Measurements from ENCODE around the gene CDYL.
A peak's percentile ranks its signal among the peaks of the same experiment; 100 is the strongest.

The CDYL gene

GRCh38 chr6:4776131-4776492, at the start of gene CDYL:
CDYL (plus strand) TSS chr6:4776404; CDS start chr6:4776784, 380 bp downstream.
- DNase-seq (ENCODE audit: low spot score) = peak; percentile 63

- no peak for DNase-seq (ENCODE audit: low spot score)
These were observed 49.6 kb upstream of the CDYL start for GRCh38 chr6:4726645-4727044.

GRCh38 chr6:4727217-4727616, 49.0 kb upstream of the CDYL start:
- no peak for DNase-seq (ENCODE audit: low spot score)

GRCh38 chr6:4727671-4728435, 48.4 kb upstream of the CDYL start:
- DNase-seq (ENCODE audit: low spot score) = no peak

GRCh38 chr6:4728436-4728769, 47.8 kb upstream of the CDYL start:
- no peak for DNase-seq (ENCODE audit: low spot score)

- no peak for DNase-seq (ENCODE audit: low spot score)
These were observed 47.3 kb upstream of the CDYL start for GRCh38 chr6:4728926-4729325.

- no peak for DNase-seq (ENCODE audit: low spot score)
These were observed 44.2 kb upstream of the CDYL start for GRCh38 chr6:4731996-4732395.

GRCh38 chr6:4732691-4733315, 43.4 kb upstream of the CDYL start:
- DNase-seq (ENCODE audit: low spot score) = peak; percentile 2

GRCh38 chr6:4736371-4736873, 39.8 kb upstream of the CDYL start:
- DNase-seq (ENCODE audit: low spot score) = no peak

GRCh38 chr6:4740032-4740431, 36.2 kb upstream of the CDYL start:
- no peak for DNase-seq (ENCODE audit: low spot score)

GRCh38 chr6:4743062-4743461, 33.1 kb upstream of the CDYL start:
- no peak for DNase-seq (ENCODE audit: low spot score)

GRCh38 chr6:4743926-4744325, 32.3 kb upstream of the CDYL start:
- no peak for DNase-seq (ENCODE audit: low spot score)

- DNase-seq (ENCODE audit: low spot score) = no peak
These were observed 28.6 kb upstream of the CDYL start for GRCh38 chr6:4747588-4747987.

GRCh38 chr6:4751823-4752464, 24.3 kb upstream of the CDYL start:
- DNase-seq (ENCODE audit: low spot score) = no peak

- no peak for DNase-seq (ENCODE audit: low spot score)
These were observed 20.0 kb upstream of the CDYL start for GRCh38 chr6:4756247-4756646.

- DNase-seq (ENCODE audit: low spot score) = no peak
These were observed 16.2 kb upstream of the CDYL start for GRCh38 chr6:4759997-4760396.

GRCh38 chr6:4760773-4761172, 15.4 kb upstream of the CDYL start:
- no peak for DNase-seq (ENCODE audit: low spot score)

- no peak for DNase-seq (ENCODE audit: low spot score)
These were observed 13.9 kb upstream of the CDYL start for GRCh38 chr6:4762294-4762693.

- no peak for DNase-seq (ENCODE audit: low spot score)
These were observed 12.3 kb upstream of the CDYL start for GRCh38 chr6:4763921-4764320.

GRCh38 chr6:4768815-4769214, 7.4 kb upstream of the CDYL start:
- no peak for DNase-seq (ENCODE audit: low spot score)

GRCh38 chr6:4772750-4773149, 3.5 kb upstream of the CDYL start:
- DNase-seq (ENCODE audit: low spot score) = no peak

- no peak for DNase-seq (ENCODE audit: low spot score)
These were observed 3.0 kb upstream of the CDYL start for GRCh38 chr6:4773181-4773580.

GRCh38 chr6:4774296-4774695, 1.9 kb upstream of the CDYL start:
- DNase-seq (ENCODE audit: low spot score) = peak; percentile 20

Measured in cerebellar cortex (tissue), 1 donor.